HG03575 (cell line): ENCODE results near the gene C4B.

ENCODE experiments used
- ATAC-seq: cut with Tn5 transposase; IDR thresholded peaks from one replicate; pipeline ENCODE4 v1.9.1; 2021; ENCODE audit not compliant: unreplicated experiment, insufficient number of reproducible peaks, low FRiP score; ENCODE audit errors: extremely low read depth

The C4B gene

GRCh38 chr6:32070814-32071543, 56.4 kb downstream of the C4B start:
- ATAC-seq = no peak

- no peak for ATAC-seq
These were observed 58.5 kb downstream of the C4B start for GRCh38 chr6:32073101-32073500.

- ATAC-seq = no peak
These were observed 59.0 kb downstream of the C4B start for GRCh38 chr6:32073613-32074012.

- no peak for ATAC-seq
These were observed 60.5 kb downstream of the C4B start for GRCh38 chr6:32074996-32075532.

- no peak for ATAC-seq
These were observed 61.2 kb downstream of the C4B start for GRCh38 chr6:32075781-32076180.

GRCh38 chr6:32076321-32076809, 61.8 kb downstream of the C4B start:
- ATAC-seq = no peak

- ATAC-seq = no peak
These were observed 65.1 kb downstream of the C4B start for GRCh38 chr6:32079566-32080290.

GRCh38 chr6:32081168-32081990, 66.8 kb downstream of the C4B start:
- ATAC-seq = no peak

- no peak for ATAC-seq
These were observed 67.9 kb downstream of the C4B start for GRCh38 chr6:32082478-32082877.

GRCh38 chr6:32082935-32083334, 68.3 kb downstream of the C4B start:
- no peak for ATAC-seq

GRCh38 chr6:32083812-32084768, 69.5 kb downstream of the C4B start:
- ATAC-seq = no peak

GRCh38 chr6:32084780-32085179, 70.2 kb downstream of the C4B start:
- ATAC-seq = no peak
